CD4-positive, alpha-beta T cell treated with Interleukin-15 for 4 hours (primary cell): ENCODE measurements around the gene S100A14.

Experiments used
- DNase-seq: peaks from one replicate; pipeline ENCODE4 v3.0.0-alpha.2; 2020; ENCODE audit warnings: low spot score

The S100A14 gene

DNA sequence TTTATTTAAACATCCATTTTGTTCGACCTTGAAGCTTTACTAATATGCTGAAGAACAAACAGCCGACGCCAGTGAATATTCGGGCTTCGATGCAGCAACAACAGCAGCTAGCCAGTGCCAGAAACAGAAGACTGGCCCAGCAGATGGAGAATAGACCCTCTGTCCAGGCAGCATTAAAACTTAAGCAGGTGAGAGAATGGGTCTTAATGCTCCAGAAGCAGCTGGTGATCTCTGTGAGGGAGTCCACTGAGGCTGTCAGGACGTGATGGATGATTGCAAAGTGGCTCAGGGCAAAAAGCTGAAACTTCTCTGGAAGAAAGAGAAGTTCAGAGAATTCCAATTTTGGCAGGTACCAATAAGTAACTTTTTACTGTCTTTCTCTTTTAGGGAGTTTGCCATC is 22.1 kb upstream of the S100A14 start:
- no peak for DNase-seq

- DNase-seq: no peak
Measured at GRCh38 chr1:153636312-153636711, 20.2 kb upstream of the S100A14 start.

DNA sequence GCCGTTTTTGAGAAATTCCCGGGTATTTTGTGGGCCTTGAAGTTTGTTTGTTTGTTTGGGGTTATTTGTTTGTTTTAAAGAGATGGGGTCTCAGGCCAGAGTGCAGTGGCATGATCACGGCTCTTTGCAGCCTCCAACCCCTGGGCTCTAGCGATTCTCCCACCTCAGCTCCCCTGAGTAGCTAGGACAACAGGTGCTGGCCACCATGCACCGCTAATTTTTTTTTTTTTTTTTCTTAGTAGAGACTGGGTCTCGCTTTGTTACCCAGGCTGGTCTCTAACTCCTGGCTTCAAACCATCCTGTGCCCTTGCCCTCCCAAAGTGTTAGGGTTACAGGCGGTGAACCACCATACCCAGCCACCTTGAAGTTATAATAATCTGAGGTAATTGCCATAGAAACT is 19.7 kb upstream of the S100A14 start:
- DNase-seq: no peak

DNA sequence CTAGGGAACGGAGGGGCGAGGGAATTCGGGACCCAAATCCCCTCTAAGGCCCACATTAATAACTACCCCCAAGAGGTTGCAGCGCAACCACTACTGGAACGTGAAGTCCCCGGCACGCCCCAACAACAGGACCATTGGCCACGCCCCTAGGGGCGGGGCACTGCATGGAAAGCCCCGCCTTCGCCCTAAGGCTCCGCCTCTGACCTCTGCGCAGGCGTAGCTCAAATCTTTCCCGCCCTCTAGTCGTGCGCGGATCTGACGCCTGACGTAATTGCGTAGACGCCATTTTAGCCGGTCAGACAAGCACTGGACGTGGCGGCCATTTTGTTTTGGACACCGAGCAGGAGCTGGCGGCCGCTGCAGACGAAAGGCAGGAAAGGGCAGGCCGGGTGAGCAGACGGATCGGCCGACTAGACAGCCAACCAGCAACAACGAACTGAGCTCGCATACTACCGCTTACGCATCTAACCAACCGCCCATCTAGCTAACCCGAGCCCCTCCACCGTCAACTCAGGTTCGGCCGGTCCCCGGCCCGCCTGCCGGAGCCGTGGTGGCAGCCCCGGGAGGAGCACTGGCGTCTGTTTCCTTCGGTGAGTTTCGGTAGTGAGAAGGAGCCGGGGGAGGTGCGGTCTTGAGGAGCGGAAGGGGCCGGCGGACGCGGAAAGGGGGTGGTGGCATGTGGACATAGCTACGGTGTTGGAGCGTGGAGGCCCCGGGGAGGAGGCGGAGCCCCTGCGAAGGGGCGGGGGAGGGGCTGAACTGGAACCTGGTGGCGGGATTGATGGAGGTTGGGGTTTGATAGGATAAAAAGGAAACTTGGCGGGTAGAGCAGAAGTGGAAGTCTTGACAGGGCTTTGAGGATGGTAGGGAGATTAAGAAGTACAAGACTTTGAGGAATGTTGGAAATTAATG is 17.9 kb upstream of the S100A14 start, which contains the start of gene CHTOP:
Gene CHTOP (plus strand): TSS at position 313 of the 912 bp plus-strand sequence. CDS start 2,523 bp downstream, outside the sequence.
- DNase-seq: peak; percentile 95

- no peak for DNase-seq
Measured at GRCh38 chr1:153633161-153633753, 17.1 kb upstream of the S100A14 start.

DNA sequence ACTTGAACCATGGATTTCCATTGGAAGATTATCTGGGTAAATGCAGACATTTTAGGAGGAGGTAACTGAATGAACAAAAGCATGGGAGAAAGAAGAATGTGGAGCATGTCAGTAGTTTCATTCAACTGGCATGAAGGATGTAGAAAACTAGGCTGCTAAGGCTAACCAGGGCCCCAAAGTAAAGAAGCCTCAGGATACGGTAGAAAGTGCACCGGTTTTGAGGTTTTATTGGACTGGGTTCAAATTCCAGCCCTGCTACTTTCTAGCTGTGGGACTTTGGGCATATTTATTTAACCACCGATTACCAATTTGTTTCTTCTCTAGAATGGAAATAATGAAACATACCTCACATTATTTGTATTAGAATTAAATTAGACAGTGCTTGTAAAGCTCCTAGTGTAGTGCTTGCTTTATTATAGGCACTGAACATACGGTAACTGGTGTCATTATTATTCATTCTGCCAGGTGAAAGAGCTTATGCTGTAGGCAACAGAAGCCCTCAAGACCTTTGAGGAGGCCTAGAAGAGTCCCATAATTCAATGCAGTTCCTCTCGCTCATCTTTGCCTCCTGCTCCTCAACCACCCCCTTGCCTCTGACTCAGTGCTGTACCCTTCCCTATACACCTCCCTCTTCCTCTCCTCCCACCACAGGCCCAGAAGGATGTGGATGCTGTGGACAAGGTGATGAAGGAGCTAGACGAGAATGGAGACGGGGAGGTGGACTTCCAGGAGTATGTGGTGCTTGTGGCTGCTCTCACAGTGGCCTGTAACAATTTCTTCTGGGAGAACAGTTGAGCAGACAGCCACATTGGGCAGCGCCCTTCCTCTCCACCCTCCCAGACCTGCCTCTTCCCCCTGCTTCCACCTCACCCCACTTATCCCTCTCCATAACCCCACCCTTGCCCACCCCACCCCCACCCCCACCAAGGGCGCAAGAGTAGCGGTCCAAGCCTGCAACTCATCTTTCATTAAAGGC is 15.2 kb upstream of the S100A14 start:
- no peak for DNase-seq

DNA sequence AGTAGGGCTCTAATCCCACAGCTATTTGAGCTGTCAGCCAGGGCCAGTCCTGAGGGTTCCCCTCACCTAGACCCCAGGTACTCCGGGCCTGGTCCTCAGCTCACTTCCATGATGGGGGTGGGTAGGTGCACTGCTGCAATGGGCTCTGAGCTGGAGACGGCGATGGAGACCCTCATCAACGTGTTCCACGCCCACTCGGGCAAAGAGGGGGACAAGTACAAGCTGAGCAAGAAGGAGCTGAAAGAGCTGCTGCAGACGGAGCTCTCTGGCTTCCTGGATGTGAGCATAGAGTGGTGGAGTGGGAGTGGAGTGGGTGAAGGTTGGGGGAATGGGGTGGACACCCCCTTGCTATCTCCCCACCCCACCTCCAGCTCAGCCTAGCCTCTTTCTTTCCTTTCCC is 14.3 kb upstream of the S100A14 start:
- DNase-seq: no peak

GRCh38 chr1:153629971-153630370 is 13.8 kb upstream of the S100A14 start:
- no peak for DNase-seq

GRCh38 chr1:153629343-153629665 is 13.2 kb upstream of the S100A14 start:
- no peak for DNase-seq

GRCh38 chr1:153628638-153629342 is 12.7 kb upstream of the S100A14 start:
- DNase-seq: no peak

GRCh38 chr1:153627715-153628626 is 11.8 kb upstream of the S100A14 start, which contains the start of gene S100A1:
S100A1 (plus strand) TSS chr1:153628434; CDS start chr1:153630522, 2,088 bp downstream.
- no peak for DNase-seq

DNA sequence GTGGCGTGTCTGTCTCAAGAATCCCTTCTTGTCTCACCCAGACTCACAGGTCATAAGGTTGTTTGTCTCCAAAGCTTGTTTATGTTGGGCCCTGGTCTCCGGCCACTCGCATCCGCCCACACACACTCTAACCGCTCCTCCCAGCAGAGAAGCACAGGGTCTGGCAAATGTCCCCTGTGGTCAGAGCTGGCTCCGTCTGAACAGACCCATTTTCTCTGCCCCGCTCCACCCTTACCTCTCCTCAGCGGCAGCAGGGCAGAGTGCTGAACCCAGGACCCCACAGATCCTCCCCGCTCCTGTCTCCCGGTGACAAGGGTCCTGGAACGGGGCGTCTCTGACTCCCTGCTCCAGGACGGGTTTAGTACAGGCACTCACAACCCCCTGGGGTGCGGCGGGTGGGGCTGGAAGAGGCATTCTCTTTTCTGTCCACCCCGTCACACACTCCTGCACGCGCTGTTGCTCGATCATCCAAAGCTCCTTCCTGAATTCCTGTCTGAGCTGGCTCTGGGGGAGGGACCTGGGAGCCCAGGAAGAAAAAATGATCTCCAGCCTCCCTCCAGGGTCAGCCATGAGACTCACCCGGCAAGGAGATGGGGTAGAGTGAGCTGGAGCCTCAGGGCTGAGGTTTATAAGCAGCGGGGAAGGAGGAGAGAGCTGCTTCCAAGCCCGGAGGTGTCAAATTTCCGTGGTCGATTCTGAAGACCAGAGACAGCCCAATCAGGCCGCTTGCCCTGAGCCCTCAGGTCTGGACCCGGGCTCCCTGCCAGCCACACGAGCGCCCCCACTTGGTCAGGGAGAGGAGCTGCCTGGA is 11.0 kb upstream of the S100A14 start, which contains the start of gene S100A13:
Gene S100A13 (minus strand): TSS at position 602 of the 811 bp plus-strand sequence. CDS start 1,033 bp downstream, outside the sequence.
- DNase-seq: no peak

DNA sequence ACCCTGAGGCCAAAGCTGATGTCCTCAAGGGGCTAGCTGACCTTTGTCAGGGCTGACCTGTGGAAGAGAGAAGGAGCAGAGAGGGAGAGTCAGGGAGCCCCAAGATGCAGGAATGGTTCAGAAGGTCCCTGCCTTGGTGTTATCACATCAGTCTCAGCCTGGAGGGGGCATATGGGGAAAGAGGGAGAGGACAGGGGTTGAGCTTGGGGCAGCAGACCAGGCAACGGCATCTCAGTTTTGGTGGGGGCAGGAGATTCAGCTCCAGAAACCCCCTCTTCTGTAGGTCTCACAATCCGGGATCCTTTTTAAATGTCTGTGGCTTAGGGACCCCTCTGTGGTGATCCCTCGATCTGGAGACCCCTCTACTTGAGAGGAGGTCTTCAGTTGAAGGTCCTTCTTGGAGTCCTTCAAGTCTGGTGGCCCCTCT is 10.4 kb upstream of the S100A14 start:
- no peak for DNase-seq

DNA sequence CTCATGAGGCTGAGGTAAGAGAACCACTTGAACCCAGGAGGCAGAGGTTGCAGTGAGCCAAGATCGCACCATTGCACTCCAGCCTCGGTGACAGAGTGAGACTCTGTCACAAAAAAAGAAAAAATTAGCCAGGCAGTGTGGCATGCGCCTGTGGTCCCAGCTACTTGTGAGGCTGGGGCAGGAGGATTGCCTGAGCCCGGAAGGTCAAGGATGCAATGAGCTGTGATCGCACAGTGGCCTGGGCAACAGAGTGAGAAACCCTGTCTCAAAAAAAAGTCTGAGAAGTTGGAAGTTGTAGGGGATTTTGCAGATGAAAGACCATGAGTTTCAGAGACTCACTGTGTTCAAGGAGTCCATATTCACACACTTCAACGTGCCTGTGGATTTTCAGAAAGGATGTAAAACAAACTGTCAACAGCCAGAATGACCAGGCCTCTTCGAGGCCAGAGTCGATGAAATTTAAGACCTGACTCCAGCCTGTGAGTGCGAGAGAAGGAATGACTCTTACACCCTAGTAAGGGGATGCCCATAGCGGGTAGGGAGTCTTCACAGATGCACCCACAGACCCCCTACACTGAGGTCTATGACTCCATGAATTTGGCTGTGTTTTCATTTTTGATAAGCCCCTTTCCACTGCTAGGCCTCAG is 9.0 kb upstream of the S100A14 start:
- DNase-seq: no peak

- DNase-seq: no peak
Measured at GRCh38 chr1:153623101-153623500, 7.0 kb upstream of the S100A14 start.

GRCh38 chr1:153619171-153619570 is 3.0 kb upstream of the S100A14 start:
- no peak for DNase-seq

DNA sequence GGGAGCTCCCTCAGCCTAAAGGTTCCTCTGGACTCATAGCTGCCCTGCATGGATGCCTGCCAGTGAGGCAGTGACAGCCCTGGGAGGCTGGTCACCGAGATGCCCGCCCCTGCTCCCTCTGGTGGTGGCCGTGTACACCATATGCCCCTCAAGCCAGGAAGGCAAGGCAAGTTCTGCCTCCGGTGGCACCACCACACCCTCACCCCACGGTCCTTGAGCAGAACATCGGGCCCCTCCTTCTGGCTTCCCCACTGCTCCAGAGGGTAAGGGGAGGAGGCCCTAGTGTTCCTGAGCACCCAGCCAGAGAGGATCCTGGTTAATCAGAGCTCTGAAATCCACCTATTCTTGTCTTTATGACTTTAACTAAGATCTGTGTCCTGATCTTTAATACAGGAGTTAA is 1.5 kb upstream of the S100A14 start:
- peak; percentile 62 for DNase-seq

DNA sequence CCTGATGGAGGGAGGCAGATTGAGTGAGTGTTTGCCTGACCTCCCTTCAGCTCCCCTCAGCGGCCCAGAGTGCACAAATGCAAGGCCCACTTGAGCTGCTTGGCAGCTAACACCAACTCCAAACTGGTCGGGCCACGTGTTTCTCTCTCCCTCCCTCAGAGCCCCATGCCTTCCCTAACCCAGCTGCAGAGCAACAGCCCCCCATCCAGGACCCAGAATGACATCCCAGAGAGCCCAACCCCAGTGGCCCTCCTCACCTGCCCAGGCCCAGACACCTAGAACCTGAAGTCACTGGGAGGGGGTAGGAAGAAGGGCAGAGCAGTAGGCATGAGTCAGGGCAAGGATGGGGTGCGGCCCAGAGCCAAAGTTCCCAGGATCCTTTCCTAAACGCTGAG is 789 bp upstream of the S100A14 start:
- DNase-seq: no peak

DNA sequence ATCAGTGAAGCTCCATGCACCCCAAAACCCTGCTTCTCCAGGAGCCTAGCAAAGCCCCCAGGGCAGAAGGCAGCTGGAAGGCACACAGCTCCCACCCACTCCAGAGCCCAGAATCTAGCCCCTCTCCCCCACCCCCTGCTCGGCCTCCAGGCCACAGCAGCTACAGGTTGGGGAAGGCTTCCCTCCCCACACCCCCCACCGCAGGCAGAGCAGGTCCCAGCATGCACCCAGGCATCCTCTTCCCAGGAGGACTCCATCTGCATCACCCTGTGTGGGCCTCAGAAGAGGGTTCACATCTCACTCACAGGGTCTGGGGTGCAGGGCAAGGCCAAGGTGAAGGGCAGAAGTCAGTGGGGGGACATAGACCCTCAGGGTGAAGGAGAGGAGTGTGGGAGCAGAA is 719 bp downstream of the S100A14 start:
- no peak for DNase-seq
